GM23338 (cell line): ENCODE results near the gene CEP72. TPM values are rescaled to one million over a fixed set of nuclear protein-coding genes. Genes with fewer than 3 reads are reported as not detected.

Source experiments
- ATAC-seq: fragments of 200-7000 bp; cut with Tn5 transposase; 3 replicates; pipeline ENCODE4 v1.9.1; 2020
- DNase-seq: peaks from one replicate; pipeline ENCODE4 v3.0.0-alpha.2; 2015; ENCODE audit warnings: low spot score
- H2AFZ ChIP-seq: fragments of 200-600 bp; sonication (generic); 2 replicates; pipeline ENCODE4 v1.8.0; 2016; ENCODE audit warnings: antibody characterized with exemption, mild to moderate bottlenecking, moderate library complexity
- H3F3A ChIP-seq: fragments of 200-600 bp; sonication (generic); replicated peaks from 2 replicates; pipeline ENCODE4 v1.8.0; 2017; ENCODE audit warnings: antibody characterized with exemption, mixed run types, low read depth
- H3K27ac ChIP-seq: fragments of 200-600 bp; sonication (generic); 2 replicates; pipeline ENCODE4 v1.6.1; 2016; ENCODE audit warnings: low read depth
- H3K27me3 ChIP-seq: fragments of 200-600 bp; sonication (generic); 2 replicates; pipeline ENCODE4 v1.8.0; 2016; ENCODE audit warnings: mild to moderate bottlenecking, mixed run types, moderate library complexity; ENCODE audit not compliant: insufficient read depth
- H3K36me3 ChIP-seq: fragments of 200-600 bp; sonication (generic); 2 replicates; pipeline ENCODE4 v1.8.0; 2016; ENCODE audit warnings: mild to moderate bottlenecking; ENCODE audit not compliant: insufficient read depth
- H3K4me1 ChIP-seq: fragments of 200-600 bp; sonication (generic); 2 replicates; pipeline ENCODE4 v1.8.0; 2016; ENCODE audit warnings: mild to moderate bottlenecking, moderate library complexity; ENCODE audit not compliant: insufficient read depth
- H3K4me2 ChIP-seq: fragments of 200-600 bp; sonication (generic); 2 replicates; pipeline ENCODE4 v1.7.1; 2017; ENCODE audit warnings: mixed run types
- H3K4me3 ChIP-seq: fragments of 200-600 bp; sonication (generic); 2 replicates; pipeline ENCODE4 v1.6.1; 2016; ENCODE audit warnings: mixed run types
- H3K79me2 ChIP-seq: fragments of 200-600 bp; sonication (generic); replicated peaks from 2 replicates; pipeline ENCODE4 v1.8.0; 2017; ENCODE audit warnings: mild to moderate bottlenecking; ENCODE audit not compliant: insufficient read depth
- H3K9me2 ChIP-seq: fragments of 200-600 bp; sonication (generic); 2 replicates; pipeline ENCODE4 v1.8.0; 2017; ENCODE audit not compliant: insufficient read depth
- H4K20me1 ChIP-seq: fragments of 200-600 bp; sonication (generic); replicated peaks from 2 replicates; pipeline ENCODE4 v1.8.0; 2017; ENCODE audit warnings: mild to moderate bottlenecking; ENCODE audit not compliant: insufficient read depth
- H3K27ac Mint-ChIP-seq: 2 replicates; pipeline ENCODE4 v1.8.0; 2020; ENCODE audit warnings: inconsistent platforms, mild to moderate bottlenecking, moderate library complexity, mixed read lengths
- H3K27me3 Mint-ChIP-seq: 3 replicates; pipeline ENCODE4 v1.8.0; 2022; ENCODE audit warnings: low read depth, mild to moderate bottlenecking, moderate library complexity, mixed read lengths, inconsistent platforms; ENCODE audit not compliant: insufficient read depth, poor library complexity
- H3K36me3 Mint-ChIP-seq: 3 replicates; pipeline ENCODE4 v1.8.0; 2021; ENCODE audit warnings: low read depth, mild to moderate bottlenecking, inconsistent platforms, moderate library complexity, mixed read lengths
- H3K4me1 Mint-ChIP-seq: 3 replicates; pipeline ENCODE4 v1.8.0; 2020; ENCODE audit warnings: mild to moderate bottlenecking, inconsistent platforms, mixed read lengths
- H3K4me3 Mint-ChIP-seq: 3 replicates; pipeline ENCODE4 v1.8.0; 2021; ENCODE audit warnings: moderate library complexity, mild to moderate bottlenecking, inconsistent platforms, mixed read lengths
- H3K9me3 Mint-ChIP-seq: 3 replicates; pipeline ENCODE4 v1.8.0; 2020; ENCODE audit warnings: moderate library complexity, mild to moderate bottlenecking, inconsistent platforms, mixed read lengths
- CREB1 ChIP-seq: fragments of 250-450 bp; sonication (Bioruptor Pico); IDR thresholded peaks from 2 replicates; pipeline ENCODE4 v1.5.0; 2020; ENCODE audit warnings: low read depth, mild to moderate bottlenecking, moderate library complexity
- CTCF ChIP-seq, 2 experiments: fragments of 200-600 bp in 1 of 2; sonication (generic) in 1 of 2; conservative IDR thresholded peaks; 2 replicates each; pipeline versions ENCODE4 v1.5.1 to v1.6.1; 2016 to 2017; ENCODE audit warnings: antibody characterized with exemption in 2 of 2, low read depth in 2 of 2, mild to moderate bottlenecking in 2 of 2, moderate library complexity in 1 of 2
- EZH2 ChIP-seq: fragments of 200-600 bp; sonication (generic); IDR thresholded peaks from one replicate; pipeline ENCODE4 v1.8.0; 2017; ENCODE audit warnings: antibody characterized with exemption, mild to moderate bottlenecking, low read depth; ENCODE audit not compliant: unreplicated experiment
- EZH2phosphoT487 ChIP-seq: fragments of 200-600 bp; sonication (generic); IDR thresholded peaks from one replicate; pipeline ENCODE4 v1.8.1; 2018; ENCODE audit warnings: antibody characterized with exemption; ENCODE audit not compliant: unreplicated experiment
- JUNB ChIP-seq: IDR thresholded peaks from one replicate; pipeline ENCODE4 v1.6.1; 2016; ENCODE audit warnings: antibody characterized with exemption; ENCODE audit not compliant: unreplicated experiment
- NANOG ChIP-seq: IDR thresholded peaks from 2 replicates; pipeline ENCODE4 v1.6.1; 2016; ENCODE audit warnings: antibody characterized with exemption, borderline replicate concordance
- POLR2AphosphoS5 ChIP-seq: IDR thresholded peaks from 2 replicates; pipeline ENCODE4 v1.6.1; 2016; ENCODE audit warnings: antibody characterized with exemption, low read depth
- REST ChIP-seq: IDR thresholded peaks from one replicate; pipeline ENCODE4 v1.6.1; 2018; ENCODE audit warnings: antibody characterized with exemption; ENCODE audit not compliant: unreplicated experiment
- STAT1 ChIP-seq: IDR thresholded peaks from one replicate; pipeline ENCODE4 v1.6.1; 2016; ENCODE audit warnings: antibody characterized with exemption; ENCODE audit not compliant: unreplicated experiment
- ZNF114 ChIP-seq: fragments of 250-450 bp; sonication (Bioruptor Pico); IDR thresholded peaks from 2 replicates; pipeline ENCODE4 v1.5.0; 2020; ENCODE audit warnings: mild to moderate bottlenecking, moderate library complexity
- ZNF331 ChIP-seq: fragments of 250-450 bp; sonication (Bioruptor Pico); IDR thresholded peaks from 2 replicates; pipeline ENCODE4 v1.5.0; 2020; ENCODE audit warnings: low read depth, mild to moderate bottlenecking, moderate library complexity
- ZNF462 ChIP-seq: fragments of 250-450 bp; sonication (Bioruptor Pico); IDR thresholded peaks from 2 replicates; pipeline ENCODE4 v1.5.0; 2020; ENCODE audit warnings: mild to moderate bottlenecking, moderate library complexity
- polyA plus RNA-seq: library from polyadenylated mRNA; unstranded; fragments of >200 nt; fragmentation: Nextera tagmentation; extraction: Ambion mirVana; gene quantifications from 2 replicates; pipeline ENCODE4 v1.2.1, GENCODE V29; 2016
- total RNA-seq: library from RNA; depleted of rRNA; stranded (reverse); fragments of >200 nt; shearing (Covaris generic); gene quantifications from 2 replicates; pipeline ENCODE4 v1.2.3, GENCODE V29; 2014
- TF ChIP-seq, protein P1 (sequence below): IDR thresholded peaks from 2 replicates; pipeline ENCODE4 v1.6.1; 2016; ENCODE audit warnings: antibody characterized with exemption

Gene CEP72
- total and polyA plus RNA-seq, 2 experiments from 2014 or later: 15.5 to 27.1 TPM

GRCh38 chr5:664994-665360, 52.8 kb downstream of the CEP72 start:
- H3K27ac Mint-ChIP-seq: no peak overlapping the region
- H3K4me3 Mint-ChIP-seq: no peak overlapping the region
- Histone ChIP-seq H2AFZ (no peak overlapping the region), H3K4me2 (no peak overlapping the region), H4K20me1 (no peaks in the 10 kb centered on the region; the same call in none of the 2 replicates), H3K27me3 (no peaks in the 10 kb centered on the region), H3K79me2 (no peaks in the 10 kb centered on the region), H3K4me3 (no peak overlapping the region), H3K36me3 (0 out of 2 replicates have a peak, but pooled peaks cover 3% of the 10 kb centered on the region), H3K27ac (no peak overlapping the region), H3K4me1 (no peaks in the 10 kb centered on the region), H3F3A (no peaks in the 10 kb centered on the region), H3K9me2 (no peaks in the 10 kb centered on the region)
- TF ChIP-seq JUNB (no peak), STAT1 (no peak), EZH2phosphoT487 (no peak), EZH2 (no peak), POLR2AphosphoS5 (no peak), ZNF331 (no peak), CTCF (conservative IDR thresholded peaks at IDR 0.05; ENCODE audit: low read depth in 2 of 2) (no peak), ZNF114 (CRISPR knock-in tag) (no peak), ZNF462 (CRISPR knock-in tag) (no peak), NANOG (no peak), REST (no peak), CREB1 (no peak)
- TF ChIP-seq, protein P1, sequence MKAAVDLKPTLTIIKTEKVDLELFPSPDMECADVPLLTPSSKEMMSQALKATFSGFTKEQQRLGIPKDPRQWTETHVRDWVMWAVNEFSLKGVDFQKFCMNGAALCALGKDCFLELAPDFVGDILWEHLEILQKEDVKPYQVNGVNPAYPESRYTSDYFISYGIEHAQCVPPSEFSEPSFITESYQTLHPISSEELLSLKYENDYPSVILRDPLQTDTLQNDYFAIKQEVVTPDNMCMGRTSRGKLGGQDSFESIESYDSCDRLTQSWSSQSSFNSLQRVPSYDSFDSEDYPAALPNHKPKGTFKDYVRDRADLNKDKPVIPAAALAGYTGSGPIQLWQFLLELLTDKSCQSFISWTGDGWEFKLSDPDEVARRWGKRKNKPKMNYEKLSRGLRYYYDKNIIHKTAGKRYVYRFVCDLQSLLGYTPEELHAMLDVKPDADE: no peak
- no peaks in the 10 kb centered on the region for H3K9me3 Mint-ChIP-seq
- H3K36me3 Mint-ChIP-seq: peaks cover 27% of the 10 kb centered on the region
- no peaks in the 10 kb centered on the region; the same call in 2 of the 3 replicates for H3K4me1 Mint-ChIP-seq
- no peak for ATAC-seq
- H3K27me3 Mint-ChIP-seq: peaks cover 5% of the 10 kb centered on the region
- no peak for DNase-seq
